ENCODE measurements around the gene NUP98.
"Not testable (repeated sequence)": the region's sequence is repeated elsewhere in the genome, so short reads cannot be mapped to it uniquely, and the experiment has no call there.

NUP98 gene

DNA sequence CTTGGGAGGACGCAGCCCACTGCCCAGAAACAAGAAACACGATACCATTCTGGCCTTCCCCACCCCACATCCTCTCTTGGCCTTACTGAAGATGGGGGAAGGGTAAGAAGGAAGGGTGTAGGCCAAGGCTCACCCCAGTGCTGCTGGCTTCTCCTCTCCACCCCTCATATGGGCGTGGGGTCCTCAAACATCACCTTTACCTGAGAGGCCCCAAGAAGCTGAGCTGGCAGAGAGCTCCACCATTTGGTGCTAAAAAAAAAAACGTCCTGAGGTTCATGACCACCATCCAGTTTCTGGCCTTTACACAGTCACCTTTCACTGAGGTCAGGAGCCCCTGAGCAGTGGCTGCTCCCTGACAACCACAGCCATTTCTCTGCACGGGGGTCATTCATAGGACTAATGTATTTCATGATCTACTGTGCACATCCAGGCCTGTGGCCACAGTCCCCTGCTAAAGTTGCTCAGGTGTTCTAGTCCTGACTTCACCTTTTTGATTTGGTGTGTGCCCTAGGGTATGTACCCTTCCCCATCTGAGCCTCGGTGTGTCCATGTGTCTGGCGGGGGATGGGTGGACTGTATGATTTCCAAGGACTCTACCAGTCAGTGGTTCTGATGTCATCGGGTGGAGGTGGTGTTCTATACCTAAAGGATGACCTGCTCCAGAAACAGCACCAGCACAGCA, 28.3 kb upstream of the NUP98 start:
- DNase-seq, result no peak

DNA sequence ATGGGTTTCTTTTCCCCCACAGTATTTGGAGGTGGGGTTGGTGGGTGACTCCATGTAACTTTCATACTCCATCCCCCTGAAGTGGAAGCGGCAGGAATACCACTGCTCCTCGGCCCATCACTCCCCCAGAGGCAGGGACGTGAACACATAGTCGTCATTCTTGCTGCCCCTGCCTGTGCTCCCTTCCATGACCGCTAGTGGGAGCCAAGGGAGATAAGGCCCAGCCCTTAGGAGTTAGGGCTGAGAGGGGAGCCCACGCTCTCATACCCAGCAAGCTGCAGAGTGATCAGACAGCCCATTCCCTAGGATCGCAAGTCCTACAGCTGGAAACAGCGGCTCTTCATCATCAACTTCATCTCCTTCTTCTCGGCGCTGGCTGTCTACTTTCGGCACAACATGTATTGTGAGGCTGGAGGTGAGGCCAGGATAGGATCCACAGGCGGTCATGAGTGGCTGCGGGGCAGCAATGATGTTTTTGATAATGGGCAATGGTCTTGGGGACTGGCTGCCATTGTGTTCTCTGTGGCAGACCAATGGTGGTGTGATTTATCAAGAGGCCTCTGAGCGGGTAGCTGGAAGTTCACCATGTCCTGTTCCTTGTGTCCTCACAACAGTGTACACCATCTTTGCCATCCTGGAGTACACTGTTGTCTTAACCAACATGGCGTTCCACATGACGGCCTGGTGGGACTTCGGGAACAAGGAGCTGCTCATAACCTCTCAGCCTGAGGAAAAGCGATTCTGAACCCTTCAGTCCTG, 27.5 kb upstream of the NUP98 start:
- peak; percentile 27 to 69 (median 60) for DNase-seq

DNA sequence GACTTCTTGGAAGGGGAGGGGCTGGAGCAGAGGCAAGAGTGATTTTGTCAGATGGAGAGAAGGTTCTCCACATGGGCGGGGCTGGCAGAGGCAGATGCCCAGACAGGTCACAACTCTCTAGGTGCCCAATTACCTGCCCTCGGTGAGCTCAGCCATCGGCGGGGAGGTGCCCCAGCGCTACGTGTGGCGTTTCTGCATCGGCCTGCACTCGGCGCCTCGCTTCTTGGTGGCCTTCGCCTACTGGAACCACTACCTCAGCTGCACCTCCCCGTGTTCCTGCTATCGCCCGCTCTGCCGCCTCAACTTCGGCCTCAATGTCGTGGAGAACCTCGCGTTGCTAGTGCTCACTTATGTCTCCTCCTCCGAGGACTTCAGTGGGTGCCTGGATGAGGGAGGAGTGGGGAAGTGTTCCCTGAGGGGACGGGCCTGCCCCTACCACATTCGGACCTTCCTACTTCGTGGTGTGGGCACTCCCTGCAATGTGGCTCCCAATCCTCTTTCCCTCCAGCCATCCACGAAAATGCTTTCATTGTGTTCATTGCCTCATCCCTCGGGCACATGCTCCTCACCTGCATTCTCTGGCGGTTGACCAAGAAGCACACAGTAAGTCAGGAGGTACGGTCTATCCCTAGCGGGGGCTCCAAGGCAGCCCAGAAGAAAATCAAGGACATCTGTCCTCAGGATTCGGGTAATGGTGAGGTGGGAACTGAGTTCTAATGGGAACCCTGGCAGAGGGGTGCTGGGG, 26.6 kb upstream of the NUP98 start:
- no peak for DNase-seq

DNA sequence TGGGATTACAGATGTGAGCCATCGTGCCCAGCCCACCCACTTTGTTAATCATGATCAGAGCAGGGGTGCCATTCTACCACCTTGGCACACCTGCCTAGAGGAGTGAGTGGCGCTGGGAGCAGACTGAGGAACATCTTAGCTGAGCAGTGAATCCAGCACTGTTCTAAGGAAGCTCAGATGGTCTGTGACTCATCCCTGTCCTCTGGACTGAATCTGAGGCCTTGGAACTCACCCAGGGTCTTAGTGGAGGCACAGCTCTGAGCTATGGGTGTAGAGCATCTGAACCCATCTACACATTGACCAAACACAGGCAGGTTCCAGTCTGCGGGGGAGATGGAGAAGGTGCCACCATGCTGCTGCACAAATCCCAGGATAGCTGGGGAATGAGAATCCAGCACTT, 25.9 kb upstream of the NUP98 start:
- no peak for DNase-seq

DNA sequence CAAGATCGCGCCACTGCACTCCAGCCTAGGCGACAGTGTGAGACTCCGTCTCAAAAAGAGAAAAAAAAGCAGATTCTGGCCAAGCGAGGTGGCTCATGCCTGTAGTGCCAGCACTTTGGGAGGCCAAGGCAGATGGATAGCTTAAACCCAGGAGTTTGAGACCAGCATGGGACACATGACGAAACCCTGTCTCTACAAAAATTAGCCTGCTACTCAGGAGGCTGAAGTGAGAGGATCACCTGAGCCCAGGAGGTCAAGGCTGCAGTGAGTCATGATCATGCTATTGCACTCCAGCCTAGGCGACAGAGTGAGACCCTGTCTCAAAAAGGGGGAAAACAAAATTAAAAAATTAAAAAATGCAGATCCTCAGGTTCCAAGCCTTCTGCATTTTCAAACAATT, 25.0 kb upstream of the NUP98 start:
- no peak for DNase-seq

DNA sequence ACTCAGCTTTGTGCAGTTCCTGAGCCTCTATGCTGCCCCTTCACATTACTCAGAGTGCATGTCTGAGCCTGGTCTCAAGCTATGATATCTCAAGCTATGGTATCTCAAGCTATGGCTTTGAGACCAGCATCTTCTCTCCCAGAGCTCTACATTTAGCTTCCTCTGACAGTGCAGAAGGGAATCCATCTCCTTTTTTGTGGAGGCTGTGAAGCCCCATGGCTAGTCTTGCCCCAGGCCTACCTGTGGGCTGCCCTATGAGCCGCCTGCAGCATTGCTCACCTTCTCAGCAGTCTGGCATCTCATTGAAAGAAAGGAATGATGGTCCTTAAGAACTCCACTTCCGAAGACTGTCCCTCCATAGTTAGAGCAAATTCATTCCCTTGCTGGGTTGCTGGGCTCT, 23.6 kb upstream of the NUP98 start:
- no peak for DNase-seq

DNA sequence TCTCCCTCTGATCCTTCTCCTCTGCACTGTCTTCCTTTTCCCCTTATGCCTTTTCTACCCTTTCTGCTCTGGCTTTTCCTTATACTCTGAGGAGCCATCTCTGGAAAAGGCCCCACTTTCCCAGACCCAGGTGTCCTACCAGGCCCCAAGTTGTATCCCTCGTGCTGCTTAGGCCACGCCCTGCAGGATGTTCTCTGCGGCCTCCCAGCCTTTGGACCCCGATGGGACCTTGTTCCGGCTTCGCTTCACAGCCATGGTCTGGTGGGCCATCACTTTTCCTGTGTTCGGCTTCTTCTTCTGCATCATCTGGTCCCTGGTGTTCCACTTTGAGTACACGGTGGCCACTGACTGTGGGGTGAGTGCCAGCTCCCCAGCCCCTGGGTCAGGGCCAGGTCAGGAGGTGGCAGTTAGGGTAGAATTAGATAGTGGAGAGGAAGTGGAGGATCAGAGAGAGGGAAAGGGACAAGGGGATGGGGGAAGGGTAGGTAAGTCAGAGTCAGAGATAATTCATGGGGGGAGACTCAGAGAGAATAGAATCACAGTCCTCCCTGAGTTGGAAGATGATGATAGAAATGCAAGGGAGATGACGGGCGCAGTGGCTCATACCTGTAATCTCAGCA, 19.9 kb upstream of the NUP98 start:
- DNase-seq, result no peak

DNA sequence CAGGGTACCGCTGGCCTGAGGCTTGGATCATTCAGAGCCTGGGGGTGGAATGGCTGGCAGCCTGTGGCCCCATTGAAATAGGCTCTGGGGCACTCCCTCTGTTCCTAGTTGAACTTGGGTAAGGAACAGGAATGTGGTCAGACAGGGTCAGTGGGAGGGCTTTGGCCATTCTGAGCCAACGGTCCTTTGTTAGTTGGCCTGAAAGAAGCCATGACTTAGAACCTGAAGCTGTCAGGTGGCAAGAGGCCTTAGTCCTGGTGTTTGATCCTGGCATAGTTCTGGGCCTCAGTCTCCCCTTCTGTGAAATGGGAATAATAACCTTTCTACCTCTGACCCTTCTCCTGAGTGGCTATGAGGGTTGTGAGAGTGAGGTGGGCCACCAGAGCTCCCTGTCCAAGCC, 19.3 kb upstream of the NUP98 start:
- DNase-seq, result no peak

DNA sequence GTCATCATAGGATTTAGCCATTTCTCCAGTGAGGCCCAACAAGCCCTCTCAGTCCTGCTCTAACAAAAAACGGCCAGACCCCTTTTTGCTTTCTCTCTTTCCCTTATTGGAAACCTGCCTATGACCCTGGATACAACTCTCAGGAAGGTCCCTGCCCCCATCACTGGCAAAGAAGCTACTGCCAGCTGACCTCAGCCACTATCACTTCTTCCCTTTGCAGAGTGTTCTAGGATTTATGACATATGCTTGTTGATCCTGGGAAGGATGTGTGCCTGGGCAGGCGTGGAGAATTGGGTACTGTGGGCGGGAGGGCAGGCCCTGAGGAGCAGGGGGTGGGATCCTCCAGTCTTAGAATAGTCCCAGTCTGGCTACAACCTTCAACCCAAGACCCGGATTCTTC, 18.5 kb upstream of the NUP98 start:
- no peak for DNase-seq

DNA sequence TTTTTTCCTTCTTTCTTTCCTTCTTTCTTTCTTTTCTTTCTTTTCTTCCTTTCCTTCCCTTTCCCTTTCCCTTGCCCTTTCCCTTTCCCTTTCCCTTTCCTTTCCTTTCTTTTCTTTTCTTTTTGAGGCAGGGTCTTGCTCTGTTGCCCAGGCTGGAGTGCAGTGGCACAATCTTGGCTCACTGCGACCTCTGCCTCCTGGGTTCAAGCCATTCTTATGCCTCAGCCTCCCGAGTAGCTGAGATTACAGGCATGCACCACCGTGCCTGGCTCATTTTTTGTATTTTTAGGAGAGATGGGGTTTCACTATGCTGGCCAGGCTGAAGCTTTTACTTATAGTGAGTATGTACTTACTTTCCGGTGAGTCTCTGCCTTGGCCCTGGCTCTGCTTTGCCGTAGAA, 17.5 kb upstream of the NUP98 start:
- not testable (repeated sequence) for DNase-seq

DNA sequence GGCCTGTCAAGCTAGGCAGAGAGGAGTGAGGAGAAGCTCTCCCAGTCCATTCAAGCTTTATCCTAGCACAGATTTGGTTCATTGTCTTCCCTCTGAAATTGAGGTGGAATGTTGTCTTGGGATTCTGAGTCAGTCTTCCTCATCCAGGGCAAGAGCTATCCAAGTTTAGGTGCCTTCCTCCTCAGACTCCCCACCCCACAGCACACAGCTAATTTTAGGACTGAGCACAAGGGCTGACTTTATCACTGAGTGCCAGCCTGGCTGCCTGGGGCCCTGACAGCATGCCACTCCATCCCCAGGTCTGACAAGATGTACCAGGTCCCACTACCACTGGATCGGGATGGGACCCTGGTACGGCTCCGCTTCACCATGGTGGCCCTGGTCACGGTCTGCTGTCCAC, 13.6 kb upstream of the NUP98 start:
- DNase-seq, result no peak

DNA sequence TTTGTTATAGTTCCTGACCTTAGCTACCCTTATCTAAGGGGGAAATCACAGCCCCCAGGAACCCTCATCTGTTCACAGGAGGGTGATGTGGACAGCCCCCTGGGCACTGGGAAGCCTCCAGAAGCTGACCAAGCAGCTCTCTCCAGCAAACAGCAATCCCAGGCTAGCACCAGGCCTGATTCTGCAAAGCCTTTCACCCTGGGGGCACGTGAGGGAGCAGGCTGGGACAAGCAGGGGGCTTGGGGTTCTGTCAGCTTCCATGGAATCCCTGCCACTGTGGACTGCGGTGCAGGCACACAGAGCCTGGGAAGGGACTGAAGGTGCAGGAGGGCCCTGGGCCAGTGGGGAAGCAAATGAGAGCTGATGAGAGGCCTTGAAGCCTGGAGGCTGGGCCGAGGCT, 13.1 kb upstream of the NUP98 start:
- DNase-seq, result no peak

DNA sequence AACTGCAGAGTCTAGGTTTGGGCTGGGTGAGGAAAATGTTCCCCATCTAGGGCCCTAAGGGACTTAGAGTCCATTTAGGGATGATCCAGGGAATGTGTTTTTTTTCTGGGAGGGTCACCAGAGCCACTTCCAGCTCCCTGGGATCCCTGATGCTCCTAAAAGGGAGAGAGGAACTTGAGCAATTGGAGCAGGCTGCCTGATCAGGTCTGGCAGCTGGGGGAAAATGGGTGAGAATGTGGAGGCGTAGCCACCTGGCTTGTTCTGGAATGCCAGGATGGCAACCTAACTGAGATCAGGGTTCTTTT, 12.2 kb upstream of the NUP98 start:
- no peak for DNase-seq

DNA sequence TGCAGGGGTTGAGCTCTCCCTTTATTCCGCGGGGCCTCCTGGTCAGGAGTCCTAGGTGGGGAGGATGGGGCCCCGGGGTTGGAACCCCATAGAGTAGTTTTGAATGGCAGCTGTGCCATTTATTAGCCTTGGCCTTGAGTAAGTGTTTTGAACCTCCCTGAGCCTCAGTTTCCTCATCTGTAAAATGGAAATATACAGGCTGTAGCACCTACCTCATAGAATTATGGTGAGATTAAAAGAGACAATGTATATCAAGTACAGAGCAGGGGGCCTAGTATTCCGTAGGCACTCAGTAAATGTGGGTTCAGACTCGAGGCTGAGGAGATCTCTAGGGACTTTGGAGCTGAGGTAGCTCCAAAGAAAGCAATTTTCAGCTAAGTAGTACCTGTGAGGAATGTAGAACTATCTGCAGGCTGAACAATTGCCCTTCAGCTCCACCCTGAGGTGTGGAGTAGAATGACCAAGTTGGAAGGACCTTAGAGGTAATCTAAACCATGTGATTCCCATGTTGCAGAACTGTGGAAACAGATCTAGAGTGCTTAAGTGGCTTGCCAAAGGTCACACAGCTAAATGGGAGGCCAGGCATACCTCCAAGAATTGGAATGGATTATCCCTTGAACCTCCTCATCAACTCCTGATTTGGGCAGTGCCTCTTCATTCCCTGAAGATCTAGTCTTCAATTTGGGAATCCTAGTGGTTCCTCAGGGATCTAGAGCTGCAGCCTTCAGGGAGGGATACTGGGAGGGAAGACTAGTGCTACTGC, 11.7 kb upstream of the NUP98 start:
- peak in 1 of 4 experiments; percentile 15 for DNase-seq

DNA sequence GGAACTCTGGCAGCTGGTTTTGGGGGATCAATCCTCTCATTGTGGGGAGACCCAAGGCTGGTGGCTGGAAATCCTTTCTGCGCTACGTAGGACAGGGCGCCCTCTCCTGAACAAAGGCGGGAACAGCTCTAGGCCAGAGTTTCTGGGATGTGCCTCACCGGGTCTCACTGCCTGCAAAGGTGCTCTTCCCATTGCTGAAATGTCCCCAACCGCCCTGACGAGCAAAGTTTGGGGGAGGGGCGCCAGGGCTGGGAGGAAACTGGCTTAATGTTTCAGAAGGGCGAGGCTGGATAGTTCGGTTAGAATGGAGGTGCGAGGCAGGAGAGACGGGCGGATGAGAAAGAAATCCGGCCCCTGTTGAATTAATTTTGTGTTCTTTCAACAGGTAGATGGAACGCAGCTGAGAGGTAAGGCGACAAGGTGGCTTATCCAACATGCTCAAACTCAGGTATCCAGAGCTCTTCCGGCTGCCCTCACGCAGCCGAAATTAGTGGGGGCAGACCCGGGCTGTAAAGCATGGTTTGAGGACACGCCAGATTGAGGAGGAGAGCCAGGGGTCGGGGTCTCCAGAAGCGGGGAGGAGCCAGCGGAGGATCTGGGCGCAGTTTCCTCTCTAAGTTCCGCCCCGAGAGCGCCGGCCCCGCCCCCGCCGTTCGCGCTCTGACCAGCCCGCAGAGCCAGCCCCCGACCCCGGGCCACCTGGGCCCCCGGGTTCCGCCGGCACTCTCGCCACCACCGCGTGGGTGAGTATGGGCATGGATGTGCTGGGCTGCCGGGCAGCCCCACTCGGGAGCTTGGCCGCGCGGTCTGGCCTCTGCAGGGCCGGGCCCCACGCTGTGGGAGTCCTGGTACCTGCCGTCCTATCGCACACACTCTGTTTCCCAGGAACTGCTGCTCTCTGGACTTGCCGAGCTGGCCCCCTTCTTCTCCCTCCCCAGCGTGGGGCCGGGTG, 10.8 kb upstream of the NUP98 start, which contains the start of gene PGAP2:
TSS of gene PGAP2 (plus strand) at position 652 of the 952 bp plus-strand sequence. CDS start 2,700 bp downstream, outside the sequence.
- peak in 2 of 4 experiments; percentile 15 to 49 for DNase-seq

DNA sequence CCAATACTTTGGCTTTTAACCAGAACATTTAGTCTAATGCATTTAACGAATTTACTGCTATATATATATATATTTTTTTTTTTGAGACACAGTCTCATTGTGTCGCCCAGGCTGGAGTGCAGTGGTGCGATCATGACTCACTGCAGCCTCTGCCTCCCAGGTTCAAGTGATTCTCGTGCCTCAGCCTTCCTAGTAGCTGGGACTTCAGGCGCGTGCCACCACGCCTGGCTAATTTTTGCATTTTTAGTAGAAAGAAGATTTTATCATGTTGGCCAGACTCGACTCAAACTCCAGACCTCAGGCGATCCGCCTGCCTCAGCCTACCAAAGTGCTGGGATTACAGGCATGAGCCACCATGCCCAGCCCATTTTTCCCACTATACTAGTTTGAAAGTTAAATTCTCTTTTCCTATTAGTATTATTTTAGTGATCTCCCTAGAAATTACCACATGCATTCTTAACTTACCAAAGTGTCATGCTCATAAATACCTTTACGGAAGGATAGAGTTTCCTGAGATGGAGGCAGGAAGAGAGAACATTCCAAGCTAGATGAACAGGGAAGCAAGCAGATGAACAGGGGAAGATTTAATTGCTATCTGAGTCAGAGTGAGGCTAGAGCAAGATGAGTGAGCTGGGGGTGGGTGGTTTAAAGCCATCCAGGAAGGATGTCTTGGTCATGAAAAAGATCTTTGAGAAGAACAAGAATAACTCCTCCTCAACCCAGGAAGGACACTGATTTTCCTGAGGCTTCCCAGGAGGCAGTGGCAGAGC, 6.6 kb upstream of the NUP98 start:
- DNase-seq, result no peak

DNA sequence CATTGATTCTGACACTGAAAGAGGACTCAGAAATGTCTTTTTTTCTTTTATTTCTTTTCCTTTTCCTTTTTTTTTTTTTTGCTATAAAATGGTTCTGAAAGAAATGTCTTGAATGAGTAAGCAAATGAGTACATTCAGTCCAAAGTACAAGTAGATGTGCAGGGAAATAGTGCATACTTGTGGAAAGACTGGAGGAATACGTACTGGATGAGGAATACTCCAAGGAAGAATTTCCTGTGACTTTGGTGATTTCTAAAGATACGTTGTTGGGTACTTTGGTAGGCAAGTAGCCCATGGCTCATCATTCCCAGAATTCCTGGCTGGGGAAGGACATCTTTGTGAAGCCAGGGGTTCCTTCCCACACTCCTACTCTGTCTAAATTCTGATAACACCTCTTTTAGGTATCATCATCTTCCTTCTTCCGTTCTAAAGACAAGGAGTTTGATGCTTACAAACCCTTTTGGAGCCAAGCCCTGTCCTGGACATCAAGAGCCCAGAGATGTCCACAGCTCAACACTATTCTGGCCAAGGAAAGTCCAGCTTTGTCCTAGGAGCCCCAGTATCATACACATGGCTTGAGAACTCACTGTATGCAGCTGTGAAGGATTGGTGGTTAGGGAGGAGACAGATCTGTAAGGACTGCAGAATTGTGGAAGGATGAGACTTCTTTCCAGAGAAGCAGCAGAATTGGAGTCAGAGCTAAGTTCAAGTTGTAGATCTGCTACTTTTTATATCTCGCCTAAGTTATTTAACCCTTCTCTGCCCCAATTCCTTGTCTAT, 4.8 kb upstream of the NUP98 start:
- no peak for DNase-seq

DNA sequence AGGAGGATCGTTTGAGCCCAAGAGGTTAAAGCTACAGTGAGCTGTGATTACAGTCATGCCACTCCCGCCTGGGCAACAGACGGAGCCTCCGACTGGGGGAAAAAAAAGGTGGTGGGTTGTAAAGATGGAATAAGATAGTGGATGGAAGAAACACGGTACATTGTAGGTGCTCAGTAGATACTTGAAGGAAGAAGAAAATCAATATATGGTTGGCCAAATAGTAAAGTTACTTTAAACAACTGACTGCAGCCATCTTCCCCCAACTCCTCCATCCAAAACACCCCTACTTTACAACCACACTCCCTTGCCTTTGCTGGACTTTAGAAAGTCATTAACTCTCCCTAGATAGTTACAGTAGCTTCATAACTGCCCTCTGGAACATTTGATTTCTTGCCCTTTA, 2.5 kb upstream of the NUP98 start:
- no peak for DNase-seq

DNA sequence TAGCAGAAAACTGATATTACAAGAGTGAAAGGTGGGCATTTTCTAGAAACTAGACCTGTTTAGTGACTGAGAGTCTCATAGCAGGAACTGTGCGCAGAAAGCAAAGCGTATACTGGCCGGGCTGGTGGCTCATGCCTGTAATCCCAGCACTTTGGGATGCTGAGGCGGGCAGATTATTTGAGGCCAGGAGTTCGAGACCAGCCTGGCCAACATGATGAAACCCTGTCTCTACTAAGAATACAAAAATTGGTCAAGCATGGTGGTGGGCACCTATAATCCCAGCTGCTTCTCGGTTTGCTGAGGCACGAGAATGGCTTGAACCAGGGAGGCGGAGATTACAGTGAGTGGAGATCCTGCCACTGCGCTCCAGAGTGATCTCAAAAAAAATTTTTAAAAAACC, 1.8 kb upstream of the NUP98 start:
- no peak for DNase-seq

DNA sequence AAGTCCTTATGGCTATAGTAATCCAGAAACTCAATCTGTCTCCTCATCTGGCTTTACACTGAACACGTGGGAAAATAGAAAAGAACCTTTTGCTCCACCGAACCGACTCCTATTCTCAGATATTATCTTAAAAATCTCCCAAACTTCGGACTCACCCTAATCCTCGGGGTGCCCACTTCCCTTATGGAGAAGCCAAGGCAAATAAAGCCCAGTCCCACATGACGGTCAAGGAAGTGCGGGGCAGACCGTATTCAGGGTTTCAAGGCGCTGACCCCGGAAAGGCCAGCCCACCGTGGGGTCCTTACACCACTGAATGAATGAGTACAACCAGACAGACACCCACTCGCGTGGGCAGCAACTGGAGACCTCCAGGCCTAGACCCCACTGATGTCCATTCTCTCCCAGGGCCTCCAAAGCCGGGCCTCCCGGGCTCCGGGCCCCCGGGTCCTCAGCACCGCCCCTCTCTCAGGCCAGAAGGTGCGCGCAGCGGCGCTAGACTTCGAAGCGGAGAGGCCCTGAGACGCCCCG, 489 bp downstream of the NUP98 start:
- no peak for DNase-seq
